ENCODE measurements around the gene KIF4A.

- TF ChIP-seq CTCF (IDR thresholded peaks at IDR 0.05) (no peak), POLR2A (IDR thresholded peaks at IDR 0.05) (no peak)
Observed at GRCh38 chrX:70292788-70293187, 2.9 kb downstream of the KIF4A start.

Measured in uterus (tissue), 2 donors.